WTC11 (cell line): ENCODE data around the gene IL11RA.
"Not testable (repeated sequence)": the region's sequence is repeated elsewhere in the genome, so short reads cannot be mapped to it uniquely, and the experiment has no call there.

Experiments used
- RELA ChIP-seq: sonication (generic); formaldehyde crosslinking; IDR thresholded peaks from 2 replicates; pipeline ENCODE4 v1.8.1; 2022; ENCODE audit warnings: missing genetic modification reagents, mild to moderate bottlenecking, borderline replicate concordance
- TCF7 ChIP-seq: sonication (generic); formaldehyde crosslinking; IDR thresholded peaks from 2 replicates; pipeline ENCODE4 v1.8.0; 2022; ENCODE audit warnings: mild to moderate bottlenecking, low read depth, missing genetic modification reagents, moderate library complexity
- TF ChIP-seq, protein P1 (sequence below): sonication (generic); formaldehyde crosslinking; IDR thresholded peaks from 2 replicates; pipeline ENCODE4 v1.8.0; 2023; ENCODE audit warnings: missing genetic modification reagents
- TF ChIP-seq, protein P2 (sequence below): fragments of 200-600 bp; IDR thresholded peaks from 2 replicates; pipeline ENCODE4 v1.8.0; 2022; ENCODE audit warnings: antibody characterized with exemption
- TF ChIP-seq, protein P3 (sequence below): sonication (generic); formaldehyde crosslinking; IDR thresholded peaks from 2 replicates; pipeline ENCODE4 v1.8.1; 2022; ENCODE audit warnings: low read depth, mild to moderate bottlenecking, moderate library complexity, missing genetic modification reagents, borderline replicate concordance
- TF ChIP-seq, protein P4 (sequence below): sonication (generic); formaldehyde crosslinking; conservative IDR thresholded peaks from 2 replicates; pipeline ENCODE4 v1.8.1; 2022; ENCODE audit warnings: mild to moderate bottlenecking, missing genetic modification reagents
- TF ChIP-seq, protein P5 (sequence below): sonication (generic); formaldehyde crosslinking; IDR thresholded peaks from 2 replicates; pipeline ENCODE4 v1.8.1; 2023; ENCODE audit warnings: mild to moderate bottlenecking, missing genetic modification reagents

DNA sequence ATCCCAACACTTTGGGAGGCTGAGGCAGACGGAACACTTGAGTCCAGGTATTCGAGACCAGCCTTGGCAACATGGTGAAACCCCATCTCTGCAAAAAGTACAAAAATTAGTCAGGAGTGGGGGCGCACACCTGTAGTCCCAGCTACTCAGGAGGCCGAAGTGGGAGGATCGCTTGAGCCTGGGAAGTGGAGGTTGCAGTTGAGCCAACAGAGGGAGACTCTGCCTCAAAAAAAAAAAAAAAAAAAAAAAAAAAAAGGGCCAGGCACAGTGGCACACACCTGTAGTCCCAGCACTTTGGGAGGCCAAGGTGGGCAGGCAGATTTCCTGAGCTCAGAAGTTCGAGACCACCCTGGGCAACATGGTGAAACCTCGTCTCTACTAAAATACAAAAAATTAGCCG lies 12.7 kb upstream of the IL11RA start:
- not testable (repeated sequence) for TF ChIP-seq TCF7, RELA
- TF ChIP-seq, protein P1, sequence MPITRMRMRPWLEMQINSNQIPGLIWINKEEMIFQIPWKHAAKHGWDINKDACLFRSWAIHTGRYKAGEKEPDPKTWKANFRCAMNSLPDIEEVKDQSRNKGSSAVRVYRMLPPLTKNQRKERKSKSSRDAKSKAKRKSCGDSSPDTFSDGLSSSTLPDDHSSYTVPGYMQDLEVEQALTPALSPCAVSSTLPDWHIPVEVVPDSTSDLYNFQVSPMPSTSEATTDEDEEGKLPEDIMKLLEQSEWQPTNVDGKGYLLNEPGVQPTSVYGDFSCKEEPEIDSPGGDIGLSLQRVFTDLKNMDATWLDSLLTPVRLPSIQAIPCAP (CRISPR knock-in tag): not testable (repeated sequence)
- TF ChIP-seq, protein P2, sequence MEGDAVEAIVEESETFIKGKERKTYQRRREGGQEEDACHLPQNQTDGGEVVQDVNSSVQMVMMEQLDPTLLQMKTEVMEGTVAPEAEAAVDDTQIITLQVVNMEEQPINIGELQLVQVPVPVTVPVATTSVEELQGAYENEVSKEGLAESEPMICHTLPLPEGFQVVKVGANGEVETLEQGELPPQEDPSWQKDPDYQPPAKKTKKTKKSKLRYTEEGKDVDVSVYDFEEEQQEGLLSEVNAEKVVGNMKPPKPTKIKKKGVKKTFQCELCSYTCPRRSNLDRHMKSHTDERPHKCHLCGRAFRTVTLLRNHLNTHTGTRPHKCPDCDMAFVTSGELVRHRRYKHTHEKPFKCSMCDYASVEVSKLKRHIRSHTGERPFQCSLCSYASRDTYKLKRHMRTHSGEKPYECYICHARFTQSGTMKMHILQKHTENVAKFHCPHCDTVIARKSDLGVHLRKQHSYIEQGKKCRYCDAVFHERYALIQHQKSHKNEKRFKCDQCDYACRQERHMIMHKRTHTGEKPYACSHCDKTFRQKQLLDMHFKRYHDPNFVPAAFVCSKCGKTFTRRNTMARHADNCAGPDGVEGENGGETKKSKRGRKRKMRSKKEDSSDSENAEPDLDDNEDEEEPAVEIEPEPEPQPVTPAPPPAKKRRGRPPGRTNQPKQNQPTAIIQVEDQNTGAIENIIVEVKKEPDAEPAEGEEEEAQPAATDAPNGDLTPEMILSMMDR: not testable (repeated sequence)
- TF ChIP-seq, protein P3, sequence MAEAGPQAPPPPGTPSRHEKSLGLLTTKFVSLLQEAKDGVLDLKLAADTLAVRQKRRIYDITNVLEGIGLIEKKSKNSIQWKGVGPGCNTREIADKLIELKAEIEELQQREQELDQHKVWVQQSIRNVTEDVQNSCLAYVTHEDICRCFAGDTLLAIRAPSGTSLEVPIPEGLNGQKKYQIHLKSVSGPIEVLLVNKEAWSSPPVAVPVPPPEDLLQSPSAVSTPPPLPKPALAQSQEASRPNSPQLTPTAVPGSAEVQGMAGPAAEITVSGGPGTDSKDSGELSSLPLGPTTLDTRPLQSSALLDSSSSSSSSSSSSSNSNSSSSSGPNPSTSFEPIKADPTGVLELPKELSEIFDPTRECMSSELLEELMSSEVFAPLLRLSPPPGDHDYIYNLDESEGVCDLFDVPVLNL (CRISPR knock-in tag): not testable (repeated sequence)
- TF ChIP-seq, protein P4, sequence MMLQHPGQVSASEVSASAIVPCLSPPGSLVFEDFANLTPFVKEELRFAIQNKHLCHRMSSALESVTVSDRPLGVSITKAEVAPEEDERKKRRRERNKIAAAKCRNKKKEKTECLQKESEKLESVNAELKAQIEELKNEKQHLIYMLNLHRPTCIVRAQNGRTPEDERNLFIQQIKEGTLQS (CRISPR knock-in tag): not testable (repeated sequence)
- TF ChIP-seq, protein P5, sequence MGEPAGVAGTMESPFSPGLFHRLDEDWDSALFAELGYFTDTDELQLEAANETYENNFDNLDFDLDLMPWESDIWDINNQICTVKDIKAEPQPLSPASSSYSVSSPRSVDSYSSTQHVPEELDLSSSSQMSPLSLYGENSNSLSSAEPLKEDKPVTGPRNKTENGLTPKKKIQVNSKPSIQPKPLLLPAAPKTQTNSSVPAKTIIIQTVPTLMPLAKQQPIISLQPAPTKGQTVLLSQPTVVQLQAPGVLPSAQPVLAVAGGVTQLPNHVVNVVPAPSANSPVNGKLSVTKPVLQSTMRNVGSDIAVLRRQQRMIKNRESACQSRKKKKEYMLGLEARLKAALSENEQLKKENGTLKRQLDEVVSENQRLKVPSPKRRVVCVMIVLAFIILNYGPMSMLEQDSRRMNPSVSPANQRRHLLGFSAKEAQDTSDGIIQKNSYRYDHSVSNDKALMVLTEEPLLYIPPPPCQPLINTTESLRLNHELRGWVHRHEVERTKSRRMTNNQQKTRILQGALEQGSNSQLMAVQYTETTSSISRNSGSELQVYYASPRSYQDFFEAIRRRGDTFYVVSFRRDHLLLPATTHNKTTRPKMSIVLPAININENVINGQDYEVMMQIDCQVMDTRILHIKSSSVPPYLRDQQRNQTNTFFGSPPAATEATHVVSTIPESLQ (CRISPR knock-in tag): not testable (repeated sequence)
